Esophagus squamous epithelium (tissue), 5 donors: ENCODE measurements around the gene HOXD4. TPM values are rescaled to one million over a fixed set of nuclear protein-coding genes. Genes with fewer than 3 reads are reported as not detected.

ENCODE experiments used
- DNase-seq: peaks from one replicate; lab custom pipeline; 2025; lab: John Stamatoyannopoulos, UW
- H3K27ac ChIP-seq, 4 donors: fragments of 200-600 bp; sonication (generic); one replicate each; pipeline ENCODE4 v1.5.1; 2016 to 2019; ENCODE audit warnings: mild to moderate bottlenecking in 1 of 4
- H3K27me3 ChIP-seq, 4 donors: fragments of 200-600 bp; sonication (generic); 1 replicate in 3 of 4; 2 replicates in 1 of 4; pipeline versions ENCODE4 v1.5.1 to v1.6.0; 2017 to 2021; ENCODE audit warnings: antibody characterized with exemption in 1 of 4
- H3K36me3 ChIP-seq, 3 donors: fragments of 200-600 bp; sonication (generic); one replicate each; pipeline ENCODE4 v1.5.1; 2016 to 2019
- H3K4me1 ChIP-seq, 3 donors: fragments of 200-600 bp; sonication (generic); one replicate each; pipeline ENCODE4 v1.5.1; 2017 to 2019
- H3K4me3 ChIP-seq, 4 donors: fragments of 200-600 bp; sonication (generic); 1 replicate in 3 of 4; 2 replicates in 1 of 4; pipeline ENCODE4 v1.5.1; 2016 to 2019; ENCODE audit warnings: mild to moderate bottlenecking in 2 of 4, moderate library complexity in 1 of 4
- H3K9me3 ChIP-seq, 3 donors: fragments of 200-600 bp; sonication (generic); one replicate each; pipeline ENCODE4 v1.5.1; 2016 to 2019
- POLR2A ChIP-seq, 4 donors: fragments of 450-650 bp; IDR thresholded peaks; one replicate each; pipeline ENCODE4 v1.6.1; 2017; ENCODE audit warnings: antibody characterized with exemption in 4 of 4, mild to moderate bottlenecking in 4 of 4, moderate library complexity in 3 of 4
- WGBS, 2 donors: methylation state at CpG; one replicate each; pipeline ENCODE4 v1.1.5; 2018; 5-methylcytosine and 5-hydroxymethylcytosine counted together
- intact Hi-C: fragments of 100-400 bp; cut with DNase I; formaldehyde crosslinking; loops from one replicate; pipeline ENCODE4 v1.15.0; 2022
- total RNA-seq, 4 donors: library from RNA; depleted of rRNA; stranded (reverse); fragments of >200 nt; gene quantifications; one replicate each; pipeline ENCODE4 v1.1.0, GENCODE V29; 2016
- TF ChIP-seq, protein P1 (sequence below), 6 experiments: fragments of 450-650 bp in 4 of 6; fragments of 200-600 bp in 2 of 6; sonication (generic) in 2 of 6; IDR thresholded peaks; one replicate each; pipeline ENCODE4 v1.5.1; 2016 to 2019; ENCODE audit warnings: antibody characterized with exemption in 6 of 6, mild to moderate bottlenecking in 4 of 6, moderate library complexity in 4 of 6
- donor health status: DM: yes; HTN: yes; CAD: no.

The HOXD4 gene
- total RNA-seq, 4 donors from 2014 or later: 0.31 to 2.5 TPM; not detected in 2

DNA sequence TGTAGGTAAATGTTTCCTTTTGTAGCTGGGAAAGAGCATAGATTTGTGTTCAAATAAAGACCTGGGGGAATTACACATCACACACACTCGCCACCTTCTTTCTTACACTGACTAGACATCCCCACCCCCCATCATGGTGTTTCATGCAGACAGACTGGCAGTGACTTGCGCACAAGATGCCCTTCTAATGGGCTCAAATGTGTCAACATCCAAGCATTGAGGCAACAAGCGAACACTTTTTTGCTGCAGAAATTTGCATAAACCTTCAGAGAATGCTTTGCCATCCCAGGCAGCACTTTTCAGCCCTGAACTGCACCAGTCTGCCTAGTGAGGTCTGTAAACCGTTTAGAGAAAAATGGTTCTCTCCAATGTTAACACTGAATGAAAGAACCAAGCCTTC lies 17.3 kb upstream of the HOXD4 start:
- Histone ChIP-seq H3K4me3 (no peak overlapping the region), H3K4me1 (peaks cover 5 to 61% (median 9%) of the 10 kb centered on the region in 3 donors), H3K9me3 (no peaks in the 10 kb centered on the region), H3K36me3 (no peaks in the 10 kb centered on the region), H3K27me3 (peaks cover 28 to 100% (median 54%) of the 10 kb centered on the region in 4 donors), H3K27ac (no peak overlapping the region)
- intact Hi-C loops: no loop called here
- DNase-seq: no peak
- no peak for TF ChIP-seq POLR2A (IDR thresholded peaks at IDR 0.05)
- TF ChIP-seq, protein P1, sequence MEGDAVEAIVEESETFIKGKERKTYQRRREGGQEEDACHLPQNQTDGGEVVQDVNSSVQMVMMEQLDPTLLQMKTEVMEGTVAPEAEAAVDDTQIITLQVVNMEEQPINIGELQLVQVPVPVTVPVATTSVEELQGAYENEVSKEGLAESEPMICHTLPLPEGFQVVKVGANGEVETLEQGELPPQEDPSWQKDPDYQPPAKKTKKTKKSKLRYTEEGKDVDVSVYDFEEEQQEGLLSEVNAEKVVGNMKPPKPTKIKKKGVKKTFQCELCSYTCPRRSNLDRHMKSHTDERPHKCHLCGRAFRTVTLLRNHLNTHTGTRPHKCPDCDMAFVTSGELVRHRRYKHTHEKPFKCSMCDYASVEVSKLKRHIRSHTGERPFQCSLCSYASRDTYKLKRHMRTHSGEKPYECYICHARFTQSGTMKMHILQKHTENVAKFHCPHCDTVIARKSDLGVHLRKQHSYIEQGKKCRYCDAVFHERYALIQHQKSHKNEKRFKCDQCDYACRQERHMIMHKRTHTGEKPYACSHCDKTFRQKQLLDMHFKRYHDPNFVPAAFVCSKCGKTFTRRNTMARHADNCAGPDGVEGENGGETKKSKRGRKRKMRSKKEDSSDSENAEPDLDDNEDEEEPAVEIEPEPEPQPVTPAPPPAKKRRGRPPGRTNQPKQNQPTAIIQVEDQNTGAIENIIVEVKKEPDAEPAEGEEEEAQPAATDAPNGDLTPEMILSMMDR (IDR thresholded peaks at IDR 0.05): no peak
- WGBS, 2 donors: 38 to 48% methylated on average over 4 of the region's 4 CpGs

DNA sequence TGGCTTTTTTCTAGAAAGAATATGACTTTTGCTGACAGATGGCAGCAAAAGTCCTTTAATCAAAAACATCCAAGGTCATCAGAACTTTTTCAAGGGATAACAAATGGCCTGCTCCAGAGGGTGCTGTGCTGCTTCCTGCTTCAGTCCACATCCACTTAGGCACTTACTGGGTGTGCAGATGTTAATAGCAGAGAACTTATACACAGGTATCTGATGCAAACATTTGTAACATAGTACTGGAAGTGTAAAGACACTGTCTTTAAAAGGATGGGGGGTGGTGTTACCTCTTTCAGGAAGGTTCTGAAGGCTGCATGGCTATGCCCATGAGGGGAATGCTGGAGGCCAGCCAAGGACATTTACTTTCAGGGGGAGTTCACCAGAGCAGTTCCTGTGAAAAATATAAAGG lies 16.3 kb upstream of the HOXD4 start:
- intact Hi-C loops: loop anchor here (5.0 kb wide), 1 partner anchor 422 kb away; no protein-coding TSS in a partner anchor
- peak overlapping the region in 3 of 4 donors; percentile 66 to 83 (median 82) for H3K27ac ChIP-seq
- no peak for DNase-seq
- H3K4me3 ChIP-seq: no peak overlapping the region
- no peaks in the 10 kb centered on the region for H3K36me3 ChIP-seq
- TF ChIP-seq POLR2A (IDR thresholded peaks at IDR 0.05): no peak
- TF ChIP-seq, protein P1 (IDR thresholded peaks at IDR 0.05): no peak
- H3K4me1 ChIP-seq: peaks cover 0 to 58% (median 4%) of the 10 kb centered on the region in 3 donors
- peaks cover 24 to 100% (median 55%) of the 10 kb centered on the region in 4 donors for H3K27me3 ChIP-seq
- H3K9me3 ChIP-seq: no peaks in the 10 kb centered on the region

DNA sequence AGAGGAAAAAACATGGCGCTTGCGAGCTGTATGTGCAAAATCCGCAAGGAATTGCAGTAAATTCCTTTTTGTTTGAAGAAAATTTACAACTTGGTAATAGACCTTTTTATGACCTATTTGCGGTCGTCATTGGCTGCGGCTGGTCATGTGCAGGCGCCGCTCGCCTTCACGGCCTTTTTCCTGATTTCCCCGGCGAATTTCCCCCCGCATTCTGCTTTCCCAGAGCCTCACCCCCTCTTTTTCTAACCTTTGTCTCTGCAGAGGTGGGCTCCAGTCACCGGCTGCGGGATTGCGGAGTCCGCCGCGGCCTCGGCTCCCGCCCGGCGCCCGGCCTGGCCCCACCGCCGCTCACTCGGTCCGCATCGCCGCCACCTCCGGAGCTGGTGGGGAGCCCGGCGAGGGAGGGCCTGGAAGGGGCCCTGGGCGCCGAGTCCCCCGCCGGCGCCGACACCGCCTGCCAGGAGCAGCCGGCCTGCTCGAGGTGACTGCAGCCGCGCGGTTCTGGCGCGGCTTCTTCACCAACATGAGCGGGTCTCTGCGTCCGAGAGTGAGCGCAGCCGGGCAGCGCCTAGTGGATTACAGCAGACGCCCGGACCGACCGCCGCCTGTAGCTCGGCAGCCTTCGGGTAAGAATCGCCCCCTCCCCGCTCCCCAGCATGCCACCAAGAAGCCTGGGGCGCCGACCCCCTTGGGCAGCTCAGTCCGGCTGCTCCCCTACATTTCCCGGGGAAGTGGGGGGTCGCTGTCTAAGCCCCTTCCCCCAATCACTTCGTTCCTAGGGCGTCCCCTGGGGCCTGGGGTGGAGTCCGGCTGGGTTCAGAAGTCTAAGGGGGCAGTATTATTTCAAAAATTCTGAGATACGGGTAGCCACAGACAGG lies 14.7 kb upstream of the HOXD4 start:
- DNase-seq: no peak
- peaks cover 0 to 60% (median 9%) of the 10 kb centered on the region in 3 donors for H3K4me1 ChIP-seq
- peak overlapping the region; percentile 12 to 63 (median 38) for H3K4me3 ChIP-seq
- no peaks in the 10 kb centered on the region for H3K9me3 ChIP-seq
- intact Hi-C loops: loop anchor here (5.0 kb wide), 1 partner anchor 421 kb away; no protein-coding TSS in a partner anchor
- no peaks in the 10 kb centered on the region for H3K36me3 ChIP-seq
- H3K27me3 ChIP-seq: peaks cover 19 to 100% (median 49%) of the 10 kb centered on the region in 4 donors
- peak overlapping the region; percentile 19 to 83 (median 74) for H3K27ac ChIP-seq
- TF ChIP-seq, protein P1 (IDR thresholded peaks at IDR 0.05): no peak
- no peak for TF ChIP-seq POLR2A (IDR thresholded peaks at IDR 0.05)
- WGBS, 2 donors: 7 to 10% methylated on average over 15 to 27 of the region's 71 CpGs

DNA sequence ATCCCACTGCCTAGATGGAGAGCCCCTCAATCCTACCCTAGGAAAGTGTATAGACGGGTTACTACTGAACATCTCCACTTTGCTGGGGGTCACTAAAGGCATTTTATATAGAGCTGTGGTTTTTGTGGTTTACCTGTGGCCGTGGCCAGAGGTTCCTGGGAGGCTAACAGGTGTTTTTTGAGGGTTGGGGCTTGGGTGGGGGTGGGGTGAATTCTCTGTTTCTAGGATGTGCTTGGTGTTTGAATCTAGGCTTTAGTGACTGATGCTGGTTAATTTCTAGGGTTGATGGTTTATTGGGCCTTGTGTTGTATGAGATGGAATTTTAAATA lies 14.1 kb upstream of the HOXD4 start:
- H3K4me3 ChIP-seq: peak overlapping the region; percentile 12 to 63 (median 38)
- intact Hi-C loops: loop anchor here (5.0 kb wide), 1 partner anchor 420 kb away; no protein-coding TSS in a partner anchor

More for the DNA sequence above, 14.1 kb upstream of the HOXD4 start:
- no peaks in the 10 kb centered on the region for H3K36me3 ChIP-seq
- no peak for DNase-seq
- peaks cover 17 to 100% (median 45%) of the 10 kb centered on the region in 4 donors for H3K27me3 ChIP-seq
- H3K9me3 ChIP-seq: no peaks in the 10 kb centered on the region
- peaks cover 0 to 56% (median 9%) of the 10 kb centered on the region in 3 donors for H3K4me1 ChIP-seq
- 14 to 42% methylated on average over 1 to 2 of the region's 2 CpGs for WGBS, 2 donors
- peak overlapping the region; percentile 19 to 83 (median 74) for H3K27ac ChIP-seq
- TF ChIP-seq, protein P1 (IDR thresholded peaks at IDR 0.05): no peak
- no peak for TF ChIP-seq POLR2A (IDR thresholded peaks at IDR 0.05)
